IMR-90 (cell line): ENCODE measurements around the gene CFAP161. TPM values are rescaled to one million over a fixed set of nuclear protein-coding genes. Genes with fewer than 3 reads are reported as not detected.

Experiments used
- ATAC-seq: fragments of 200-7000 bp; cut with Tn5 transposase; 2 replicates; pipeline ENCODE4 v1.9.1; 2020; ENCODE audit warnings: low read depth, mild to moderate bottlenecking, moderate library complexity
- BruUV-seq: library from RNA; stranded (reverse); fragments of 400-500 nt; replicated peaks from 2 replicates; lab custom pipeline; 2021; lab: Mats Ljungman, UMichigan
- CTCF ChIA-PET: fragments of 300-600 bp; formaldehyde crosslinking; extraction: SDS; loops from one replicate; lab custom pipeline; 2021; ENCODE audit warnings: antibody characterized with exemption; lab: Yijun Ruan, JAX
- POLR2A ChIA-PET: fragments of 300-600 bp; sonication (Branson Sonifier 250); formaldehyde crosslinking; loops from one replicate; lab custom pipeline; 2022; ENCODE audit warnings: antibody characterized with exemption; ENCODE audit not compliant: unreplicated experiment; lab: Charles Lee
- DNase-seq: peaks from one replicate; pipeline ENCODE4 v3.0.0; 2013
- H2AFZ ChIP-seq: replicated peaks from 2 replicates; pipeline ENCODE3; 2013; ENCODE audit warnings: low read length, mild to moderate bottlenecking; ENCODE audit not compliant: poor library complexity
- H2AK5ac ChIP-seq: 2 replicates; pipeline ENCODE4 v1.6.1; 2013; ENCODE audit warnings: low read depth, low read length, inconsistent platforms
- H2AK9ac ChIP-seq: replicated peaks from 2 replicates; pipeline ENCODE3; 2013; ENCODE audit warnings: mild to moderate bottlenecking, low read depth, low read length, moderate library complexity; ENCODE audit not compliant: poor library complexity
- H2BK120ac ChIP-seq: 2 replicates; pipeline ENCODE4 v1.6.1; 2013; ENCODE audit warnings: low read depth, low read length, inconsistent platforms
- H2BK15ac ChIP-seq: 3 replicates; pipeline ENCODE4 v1.6.1; 2013; ENCODE audit warnings: low read depth, low read length, inconsistent platforms
- H2BK20ac ChIP-seq: 2 replicates; pipeline ENCODE4 v1.6.1; 2013; ENCODE audit warnings: low read depth, mild to moderate bottlenecking, inconsistent platforms, low read length, moderate library complexity
- H2BK5ac ChIP-seq: 2 replicates; pipeline ENCODE4 v1.6.1; 2013; ENCODE audit warnings: mild to moderate bottlenecking, low read depth, low read length, inconsistent platforms; ENCODE audit not compliant: poor library complexity, severe bottlenecking
- H3K14ac ChIP-seq: replicated peaks from 2 replicates; pipeline ENCODE4 v1.6.1; 2013; ENCODE audit warnings: low read depth, low read length, inconsistent platforms
- H3K18ac ChIP-seq: 2 replicates; pipeline ENCODE4 v1.6.1; 2013; ENCODE audit warnings: low read depth, low read length, control low read depth
- H3K23ac ChIP-seq: 2 replicates; pipeline ENCODE4 v1.6.1; 2013; ENCODE audit warnings: low read depth, low read length, inconsistent platforms
- H3K27ac ChIP-seq: 2 replicates; pipeline ENCODE4 v1.5.1; 2013; ENCODE audit warnings: mild to moderate bottlenecking, control low read depth, low read length; ENCODE audit not compliant: insufficient read depth
- H3K27me3 ChIP-seq: 2 replicates; pipeline ENCODE4 v1.6.1; 2013; ENCODE audit warnings: low read length; ENCODE audit not compliant: control insufficient read depth, insufficient read depth
- H3K36me3 ChIP-seq: 2 replicates; pipeline ENCODE4 v1.6.1; 2013; ENCODE audit warnings: low read length, mixed read lengths; ENCODE audit not compliant: control insufficient read depth, insufficient read depth
- H3K4ac ChIP-seq: 2 replicates; pipeline ENCODE4 v1.6.1; 2013; ENCODE audit warnings: low read depth, low read length, inconsistent platforms
- H3K4me1 ChIP-seq: 2 replicates; pipeline ENCODE4 v1.6.1; 2013; ENCODE audit warnings: low read length, mixed read lengths; ENCODE audit not compliant: control insufficient read depth, insufficient read depth
- H3K4me2 ChIP-seq: 2 replicates; pipeline ENCODE4 v1.6.1; 2013; ENCODE audit warnings: low read depth, mild to moderate bottlenecking, control low read depth, low read length, moderate library complexity
- H3K4me3 ChIP-seq: 2 replicates; pipeline ENCODE4 v1.5.1; 2013; ENCODE audit warnings: low read depth, mild to moderate bottlenecking, control low read depth, low read length, moderate library complexity; ENCODE audit not compliant: insufficient read depth
- H3K56ac ChIP-seq: 2 replicates; pipeline ENCODE4 v1.6.1; 2013; ENCODE audit warnings: low read length, inconsistent platforms; ENCODE audit not compliant: insufficient read depth; ENCODE audit errors: extremely low read depth
- H3K79me1 ChIP-seq, 2 experiments: 2 replicates each; pipeline ENCODE4 v1.6.1; 2013; ENCODE audit warnings: low read length in 2 of 2, inconsistent platforms in 1 of 2, low read depth in 1 of 2
- H3K9ac ChIP-seq: 2 replicates; pipeline ENCODE4 v1.6.1; 2013; ENCODE audit warnings: low read depth, low read length, control low read depth
- H3K9me1 ChIP-seq: 2 replicates; pipeline ENCODE4 v1.6.1; 2013; ENCODE audit warnings: low read length, inconsistent platforms; ENCODE audit not compliant: insufficient read depth
- H3K9me3 ChIP-seq: 2 replicates; pipeline ENCODE4 v1.6.1; 2013; ENCODE audit warnings: low read length; ENCODE audit not compliant: control insufficient read depth, insufficient read depth
- H4K20me1 ChIP-seq: 2 replicates; pipeline ENCODE4 v1.6.1; 2013; ENCODE audit warnings: low read length, inconsistent platforms; ENCODE audit not compliant: insufficient read depth
- H4K5ac ChIP-seq: 2 replicates; pipeline ENCODE4 v1.6.1; 2013; ENCODE audit warnings: mild to moderate bottlenecking, low read depth, low read length, control low read depth
- H4K8ac ChIP-seq, 2 experiments: 2 replicates each; pipeline ENCODE4 v1.6.1; 2013; ENCODE audit warnings: low read depth in 2 of 2, low read length in 2 of 2, control low read depth in 1 of 2, inconsistent platforms in 1 of 2
- H4K91ac ChIP-seq: 2 replicates; pipeline ENCODE4 v1.6.1; 2013; ENCODE audit warnings: low read depth, low read length, inconsistent platforms; ENCODE audit not compliant: insufficient read depth
- CEBPB ChIP-seq: IDR thresholded peaks from 2 replicates; pipeline ENCODE4 v1.6.1; 2012; ENCODE audit warnings: low read depth, low read length, improper control_type of control experiment
- CTCF ChIP-seq: conservative IDR thresholded peaks from 2 replicates; pipeline ENCODE4 v1.5.1; 2012; ENCODE audit warnings: mild to moderate bottlenecking, low read depth, low read length, improper control_type of control experiment
- MAFK ChIP-seq: IDR thresholded peaks from 2 replicates; pipeline ENCODE4 v1.6.1; 2012; ENCODE audit warnings: low read depth, low read length, improper control_type of control experiment
- NFE2L2 ChIP-seq: fragments of 150-350 bp; IDR thresholded peaks from 2 replicates; pipeline ENCODE4 v1.6.1; 2016; ENCODE audit warnings: low read depth, mild to moderate bottlenecking, low read length
- RFX5 ChIP-seq: IDR thresholded peaks from 2 replicates; pipeline ENCODE4 v1.8.0; 2012; ENCODE audit warnings: low read depth, mild to moderate bottlenecking, low read length, moderate library complexity
- USF2 ChIP-seq: fragments of 150-350 bp; IDR thresholded peaks from 2 replicates; pipeline ENCODE4 v1.6.1; 2017; ENCODE audit warnings: mild to moderate bottlenecking, antibody characterized with exemption, low read length, low read depth
- WGBS, 2 experiments: methylation state at CpG; one replicate each; pipeline versions ENCODE4 v1.1.5 to v1.1.7; 2013; ENCODE audit warnings: missing lambda C conversion rate in 2 of 2; ENCODE audit not compliant: insufficient read length in 1 of 2; ENCODE audit errors: extremely low coverage in 2 of 2; 5-methylcytosine and 5-hydroxymethylcytosine counted together
- dilution Hi-C: fragments of 300-500 bp; cut with HindIII; formaldehyde crosslinking; loops from one replicate; pipeline ENCODE4 v1.14.3; 2018; ENCODE audit warnings: low sequenced_read_pairs; ENCODE audit not compliant: unreplicated experiment
- in situ Hi-C: fragments of 300-500 bp; cut with MboI; formaldehyde crosslinking; loops from 3 replicates; pipeline ENCODE4 v1.14.3; 2019; ENCODE audit warnings: low sequenced_read_pairs, inconsistent platforms, mixed read lengths
- intact Hi-C: fragments of 100-400 bp; cut with micrococcal nuclease; formaldehyde crosslinking; loops from 2 replicates; pipeline ENCODE4 v1.10.0; 2022
- polyA plus RNA-seq, 3 experiments: library from polyadenylated mRNA; depleted of rRNA; stranded (reverse); fragments of >200 nt; gene quantifications; 2 replicates each; pipeline ENCODE4 v1.2.3, GENCODE V29; 2012; ENCODE audit warnings: low replicate concordance in 1 of 3
- total RNA-seq: library from RNA; depleted of rRNA; stranded (reverse); fragments of >200 nt; gene quantifications from 2 replicates; pipeline ENCODE4 v1.2.3, GENCODE V29; 2012

CFAP161 gene
- total and polyA plus RNA-seq, 2 of the 4 experiments (the other 2 are of a cell fraction), result not detected

GRCh38 chr15:81163961-81164800, 30.1 kb downstream of the CFAP161 start:
- H3K4ac ChIP-seq, result peak overlapping the region; percentile 99
- H2AK5ac ChIP-seq, result peak overlapping the region; percentile 99
- in situ Hi-C loops, result no loop called here
- no peak overlapping the region for H3K4me3 ChIP-seq
- peak; percentile 95 for DNase-seq
- peak overlapping the region; percentile 98 for H3K27ac ChIP-seq
- POLR2A ChIA-PET, result interaction anchor here (0.8 to 1.4 kb wide), 3 partner anchors 19 to 27 kb away, joined by 5 read pairs; no protein-coding TSS in a partner anchor
- intact Hi-C loops, result loop anchor here (2.0 kb wide), 1 partner anchor 19 kb away; no protein-coding TSS in a partner anchor
- peak overlapping the region; percentile 75 for H3K9ac ChIP-seq
- H4K8ac ChIP-seq, result peak overlapping the region; percentile 54 to 95
- no peaks in the 10 kb centered on the region for H3K36me3 ChIP-seq
- peak; percentile 71 for ATAC-seq
- H2AFZ ChIP-seq, result peak overlapping the region; percentile 59
- no peaks in the 10 kb centered on the region for H3K27me3 ChIP-seq
- peaks cover 29% of the 10 kb centered on the region for H3K9me1 ChIP-seq
- no peaks in the 10 kb centered on the region for H3K9me3 ChIP-seq
- H3K4me2 ChIP-seq, result peak overlapping the region; percentile 54
- H3K56ac ChIP-seq, result peak overlapping the region; percentile 82; the same call in 1 of the 2 replicates
- H4K20me1 ChIP-seq, result no peaks in the 10 kb centered on the region
- TF ChIP-seq RFX5 (no peak), CEBPB (peak; percentile 27; the same call in 1 of the 2 replicates), USF2 (no peak), CTCF (peak; percentile 29; the same call in 1 of the 2 replicates), MAFK (peak; percentile 62; the same call in 1 of the 2 replicates), NFE2L2 (peak; percentile 95)
- BruUV-seq, result no TSS peak
- CTCF ChIA-PET, result interaction anchor here (0.6 to 3.0 kb wide), 10 partner anchors 9 to 102 kb away, joined by 3 to 12 read pairs (median 6); no protein-coding TSS in a partner anchor
- peak overlapping the region; percentile 95 for H3K23ac ChIP-seq
- H2BK120ac ChIP-seq, result peak overlapping the region; percentile 100
- peak overlapping the region; percentile 97 for H3K14ac ChIP-seq
- peak overlapping the region; percentile 99 for H4K91ac ChIP-seq
- WGBS, 2 experiments, result 86% methylated on average over 1 of the region's 3 CpGs; no CpG with 5 or more reads in 1 of the 2 experiments
- peak overlapping the region; percentile 95; the same call in 2 of the 3 replicates for H2BK15ac ChIP-seq
- peak overlapping the region; percentile 97 for H4K5ac ChIP-seq
- peak overlapping the region; percentile 100 for H2BK20ac ChIP-seq
- H2BK5ac ChIP-seq, result peak overlapping the region; percentile 94
- peak overlapping the region; percentile 26 for H2AK9ac ChIP-seq
- H3K79me1 ChIP-seq, result no peaks in the 10 kb centered on the region
- peak overlapping the region; percentile 99 for H3K18ac ChIP-seq
- H3K4me1 ChIP-seq, result peaks cover 27% of the 10 kb centered on the region
- dilution Hi-C loops, result no loop called here
